KG1 (cell line): ENCODE measurements around the gene CAPN14.
"Not testable (repeated sequence)": the region's sequence is repeated elsewhere in the genome, so short reads cannot be mapped to it uniquely, and the experiment has no call there.

Experiments
- DNase-seq: peaks from one replicate; lab custom pipeline; 2025; lab: John Stamatoyannopoulos, UW

The CAPN14 gene

DNA sequence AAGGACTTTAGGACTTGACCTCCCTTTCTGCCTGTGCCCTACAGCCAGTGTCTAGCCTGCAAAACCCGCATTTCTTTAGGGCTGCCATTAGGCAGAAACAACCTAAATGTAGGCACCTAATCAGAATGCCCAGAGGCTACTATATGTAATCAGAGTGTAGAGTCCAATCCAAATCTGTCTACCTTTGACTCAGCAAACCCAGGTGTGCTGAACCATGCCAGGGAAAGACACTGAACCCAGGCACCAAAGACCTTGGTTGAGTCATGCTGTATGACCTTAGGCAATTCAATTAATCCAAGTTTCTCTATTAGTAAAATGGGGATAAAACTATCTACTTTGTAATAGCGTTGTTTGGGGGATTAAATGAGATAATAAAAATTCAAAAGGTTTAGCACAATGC, 20.7 kb downstream of the CAPN14 start:
- no peak for DNase-seq

DNA sequence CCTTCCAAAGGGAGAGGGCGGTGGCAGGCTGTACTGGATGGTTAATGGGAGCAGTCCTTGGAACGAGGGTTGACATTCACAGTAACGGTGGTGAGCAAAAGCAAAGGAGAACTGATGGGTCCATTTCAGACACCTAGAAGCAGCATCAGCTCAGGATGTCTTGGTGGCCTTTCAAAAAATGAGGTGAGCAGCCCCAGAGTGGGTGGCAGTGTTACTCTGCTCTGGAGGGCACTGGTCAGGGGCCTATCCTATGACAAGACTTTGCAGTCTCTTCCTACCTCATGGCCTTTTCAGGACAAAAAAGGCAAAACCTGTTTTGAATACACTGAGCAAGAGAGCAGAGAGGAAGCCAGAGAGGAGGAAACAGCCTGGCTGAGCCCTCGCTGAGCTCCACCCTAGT, 23.5 kb downstream of the CAPN14 start:
- DNase-seq: no peak

DNA sequence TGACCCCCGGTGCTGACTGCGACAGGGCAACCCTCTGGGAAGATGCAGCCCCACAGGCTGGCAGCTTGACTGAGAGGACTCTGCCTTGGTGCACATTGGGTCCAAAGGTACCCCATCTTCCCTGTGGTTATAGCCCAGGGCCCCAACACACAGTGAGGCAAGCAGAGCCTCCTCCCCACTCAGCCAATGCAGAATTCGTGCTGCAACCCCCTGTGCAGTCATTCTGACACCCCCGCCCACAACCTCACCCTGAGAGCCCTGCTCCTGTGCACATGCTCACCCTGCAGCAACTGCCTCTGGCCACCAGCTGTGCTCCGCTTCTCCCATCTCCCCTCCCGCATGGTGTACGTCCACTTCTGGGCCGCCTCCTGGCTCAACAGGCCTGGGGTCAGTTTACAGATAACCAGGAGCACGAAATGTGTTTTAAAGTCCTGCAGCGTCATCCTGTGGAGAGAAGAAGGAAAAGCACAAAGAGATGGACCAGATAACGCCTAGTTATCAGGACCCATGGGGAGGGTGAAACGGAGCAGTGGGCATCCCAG, 24.4 kb downstream of the CAPN14 start:
- no peak for DNase-seq

DNA sequence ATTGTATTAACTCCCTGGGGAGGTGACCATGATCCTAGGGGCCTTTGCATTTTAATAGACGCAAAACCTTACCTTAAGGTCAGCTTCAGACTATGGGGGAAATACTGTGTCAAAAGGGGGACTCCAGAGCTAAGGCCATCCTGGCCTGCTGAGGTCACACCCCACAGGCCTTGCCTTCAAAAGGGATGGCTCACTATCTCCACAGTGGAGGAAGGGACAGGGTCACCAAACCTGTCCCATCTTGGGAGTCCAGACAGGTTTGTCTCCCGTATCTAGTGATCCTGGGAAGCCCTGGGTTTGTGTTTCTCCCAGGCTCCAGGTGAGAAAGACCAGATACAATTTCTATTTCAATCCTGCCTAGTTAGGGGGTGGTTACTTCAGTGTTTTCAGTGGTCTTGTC, 24.9 kb downstream of the CAPN14 start:
- no peak for DNase-seq

DNA sequence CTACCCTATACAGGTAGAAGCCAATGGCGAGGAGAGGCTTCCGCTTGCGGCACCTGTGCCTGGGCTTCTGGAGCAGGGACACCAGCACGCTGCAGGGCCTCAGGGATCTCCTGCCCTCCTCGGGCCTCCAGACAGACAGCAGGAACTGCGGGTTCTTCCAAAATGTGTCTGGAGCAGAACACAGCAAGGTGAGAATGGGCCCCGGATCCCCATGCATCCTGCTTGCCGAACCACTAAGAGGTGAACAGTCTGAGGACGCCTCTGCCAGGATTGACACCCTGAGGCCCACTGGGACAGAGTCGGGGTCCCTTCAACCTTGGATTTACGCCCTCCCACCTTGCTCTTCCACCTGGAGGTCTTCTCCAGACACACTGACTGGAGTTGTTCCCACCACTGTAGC, 25.4 kb downstream of the CAPN14 start:
- DNase-seq: no peak

DNA sequence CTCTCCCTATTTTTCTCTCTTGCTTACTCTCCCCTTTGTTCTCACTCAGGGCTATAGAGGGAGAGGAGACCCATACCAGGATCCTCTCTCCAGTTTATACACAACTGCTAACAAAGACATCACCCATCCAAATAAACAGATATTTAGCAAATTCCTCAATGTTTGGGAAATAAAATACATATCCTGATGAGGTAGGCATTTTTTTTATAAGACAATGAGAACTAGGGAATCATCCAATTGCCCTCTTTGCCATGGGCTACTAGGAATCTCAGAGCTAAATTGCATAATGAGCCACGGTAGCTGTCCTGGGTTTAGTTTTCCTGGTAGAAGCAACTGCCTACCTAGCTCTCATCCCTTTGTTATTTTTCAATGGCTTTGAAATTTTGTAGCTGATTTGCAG, 27.1 kb downstream of the CAPN14 start:
- no peak for DNase-seq

DNA sequence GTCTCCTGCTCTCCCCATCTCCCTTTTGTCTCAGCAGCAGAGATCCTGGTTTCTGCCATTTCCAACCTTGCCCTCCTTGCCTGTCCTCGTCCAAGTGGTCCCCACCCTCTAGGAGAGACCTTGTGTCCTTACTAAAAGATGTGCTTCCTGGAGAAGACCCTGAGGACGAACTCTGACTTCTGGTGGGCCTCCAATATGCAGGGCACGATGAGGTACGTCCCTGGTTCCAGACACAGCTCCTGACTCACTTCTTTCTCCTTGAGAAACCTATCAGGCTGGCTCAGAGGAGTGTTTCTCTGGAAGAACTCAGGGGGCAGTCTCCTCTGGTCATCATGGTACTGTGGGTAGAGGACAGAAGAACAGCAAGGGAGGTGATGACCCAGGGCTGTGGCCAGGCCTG, 28.2 kb downstream of the CAPN14 start:
- no peak for DNase-seq

DNA sequence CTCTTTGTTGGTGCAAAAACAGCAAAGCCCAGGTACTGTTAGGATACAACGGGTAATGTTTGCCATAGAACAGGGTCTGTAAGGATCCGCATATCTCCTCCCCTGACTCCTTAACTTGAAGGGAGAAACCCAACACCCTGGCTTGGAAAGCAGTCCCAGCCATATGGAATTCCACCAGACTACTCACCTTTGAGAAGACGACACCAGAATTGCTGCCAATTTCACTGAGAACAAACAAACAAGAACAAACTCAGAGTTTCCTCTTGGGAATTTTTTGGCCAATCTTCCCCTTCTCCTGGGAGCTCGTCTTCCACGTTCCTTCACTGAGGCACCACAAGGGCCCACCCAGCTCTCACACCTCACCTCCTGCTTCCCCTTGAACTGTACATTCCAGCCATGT, 29.2 kb downstream of the CAPN14 start:
- DNase-seq: no peak

DNA sequence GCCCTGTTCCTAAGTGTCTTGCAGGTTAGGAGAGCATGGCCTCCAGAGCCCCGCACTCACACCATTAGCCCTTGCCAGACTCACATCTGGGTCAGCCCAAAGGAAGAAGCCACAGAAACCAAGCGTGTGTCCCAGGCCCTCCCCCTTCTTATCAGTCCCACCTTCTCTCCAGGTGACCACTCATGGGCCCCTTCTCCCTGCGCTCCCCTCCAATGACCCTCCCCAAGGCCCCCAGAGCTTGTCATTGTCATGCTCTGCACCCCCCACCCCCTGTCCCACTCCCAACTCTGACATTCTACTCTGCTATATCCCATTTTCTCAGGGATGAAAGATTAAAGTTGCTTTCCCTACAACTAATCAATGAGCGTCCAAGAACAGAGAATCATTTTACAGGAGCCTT, 30.1 kb downstream of the CAPN14 start:
- DNase-seq: no peak

DNA sequence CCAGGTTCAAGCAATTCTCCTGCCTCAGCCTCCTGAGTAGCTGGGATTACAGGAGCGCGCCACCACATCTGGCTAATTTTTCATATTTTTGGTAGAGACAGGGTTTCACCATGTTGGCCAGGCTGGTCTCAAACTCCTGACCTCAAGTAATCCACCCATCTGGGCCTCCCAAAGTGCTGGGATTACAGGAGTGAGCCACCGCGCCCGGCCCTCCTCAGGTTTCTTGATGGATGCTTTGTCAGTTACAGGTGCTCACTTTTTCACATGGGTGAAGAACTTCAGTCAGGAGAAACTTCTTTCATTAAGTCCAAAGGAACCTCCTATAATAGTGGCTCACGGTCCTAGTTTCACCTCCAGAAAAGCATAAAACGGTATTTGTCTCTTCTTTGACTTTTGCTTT, 33.3 kb downstream of the CAPN14 start:
- DNase-seq: not testable (repeated sequence)

DNA sequence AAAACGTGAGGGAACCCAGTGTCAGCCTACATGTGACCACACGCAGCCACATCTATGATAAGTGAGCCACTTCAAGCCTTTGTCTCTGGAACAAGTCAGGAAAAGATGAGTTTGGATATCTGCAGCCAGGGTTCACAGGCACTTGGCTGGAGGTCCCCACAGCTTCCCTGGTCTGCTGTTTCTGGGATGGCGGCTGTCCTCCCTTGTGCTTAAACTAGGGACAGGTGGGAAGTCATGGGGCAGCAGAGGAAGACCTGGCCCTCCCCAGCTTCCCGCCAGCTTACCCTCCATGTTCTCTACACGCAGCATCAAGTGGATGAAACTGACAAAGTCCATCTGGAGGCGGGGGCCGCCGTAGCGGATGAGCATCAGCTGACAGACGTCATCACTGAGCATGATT, 40.6 kb downstream of the CAPN14 start:
- DNase-seq: no peak

DNA sequence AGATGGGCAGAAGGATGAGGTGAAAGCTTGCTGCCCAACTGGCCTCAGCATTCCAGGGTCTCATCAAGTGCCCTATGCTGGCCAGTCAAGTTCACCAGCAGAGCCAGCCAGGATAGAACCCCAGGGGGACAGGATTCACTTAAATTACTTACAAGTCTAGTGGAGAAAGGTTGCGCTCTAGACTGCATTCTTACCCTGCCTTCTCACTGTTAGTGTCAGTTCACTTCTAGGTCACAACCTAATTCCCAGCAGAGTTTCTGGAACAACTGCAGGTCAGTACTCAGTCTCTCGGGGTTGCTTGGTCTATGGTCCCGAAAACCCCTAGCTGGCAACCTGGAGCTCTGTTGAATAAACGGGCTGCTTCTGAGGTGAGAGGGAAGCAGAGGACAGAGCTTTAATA, 46.2 kb downstream of the CAPN14 start:
- DNase-seq: no peak

DNA sequence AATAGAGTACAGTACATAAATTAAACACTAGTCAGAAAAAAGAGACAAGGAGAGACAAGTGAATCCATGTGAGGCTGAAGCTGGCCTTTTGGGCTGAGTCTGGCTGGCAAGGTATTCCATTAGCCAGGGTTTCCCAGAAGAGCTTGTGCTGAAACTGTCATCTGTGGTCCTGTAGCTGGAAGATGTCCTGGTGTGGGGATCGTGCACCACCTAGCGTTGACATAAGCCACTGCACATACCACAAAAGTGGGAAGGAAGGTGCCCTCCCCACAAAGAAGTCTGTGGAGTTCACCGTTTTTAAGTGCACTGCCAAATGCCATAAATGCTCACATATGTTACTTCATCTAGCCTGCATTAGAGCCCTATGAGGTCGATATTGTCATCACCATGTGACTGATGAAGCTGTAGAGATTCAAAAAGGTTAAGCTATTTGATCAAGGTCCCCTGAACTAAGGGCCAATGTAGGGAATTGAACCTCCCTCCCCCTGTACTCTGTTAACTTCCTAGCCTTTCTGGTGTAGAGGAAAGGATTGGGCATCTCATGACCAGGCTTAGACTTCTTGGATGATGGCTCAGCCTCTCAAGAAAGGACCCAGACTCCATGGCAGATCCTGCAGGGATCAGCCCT, 47.1 kb downstream of the CAPN14 start:
- no peak for DNase-seq

DNA sequence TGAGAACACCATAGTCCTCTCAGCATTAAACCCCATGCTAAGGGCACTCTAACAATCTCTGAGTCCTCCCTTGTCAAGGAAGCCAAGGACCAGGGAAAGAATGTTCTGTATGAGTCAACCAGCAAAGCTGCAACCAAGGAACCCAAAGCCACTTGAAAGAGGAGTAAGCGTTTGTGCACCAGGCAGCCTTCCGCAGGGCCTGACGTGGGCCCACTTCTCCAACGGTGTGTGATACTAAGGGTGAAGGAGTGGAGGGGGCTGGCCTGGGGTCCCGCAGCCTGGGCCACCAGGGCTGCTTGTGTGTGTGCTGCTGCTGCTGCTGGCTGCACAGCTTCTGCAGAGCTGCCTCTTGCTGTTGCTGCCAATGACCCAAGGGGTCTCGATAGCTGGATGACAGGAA, 49.0 kb downstream of the CAPN14 start:
- no peak for DNase-seq

DNA sequence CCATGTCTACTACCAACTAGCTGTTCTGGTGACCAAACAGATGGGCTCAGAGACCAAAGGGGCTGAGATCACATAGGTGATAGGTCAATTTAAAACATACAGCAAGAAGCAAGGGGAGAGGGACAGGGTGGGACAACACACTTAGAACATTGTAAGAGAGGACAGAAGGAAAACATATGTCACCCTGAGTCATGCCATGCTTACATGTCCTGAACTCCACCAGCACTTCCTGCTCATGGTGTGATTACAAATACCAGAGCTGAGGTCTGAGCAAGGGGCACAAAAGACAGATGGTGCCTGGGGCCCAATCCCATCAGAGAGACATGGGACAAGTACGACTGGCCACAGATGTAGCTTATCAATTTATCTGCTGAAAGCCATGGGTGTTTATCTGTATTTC, 50.4 kb downstream of the CAPN14 start:
- no peak for DNase-seq

DNA sequence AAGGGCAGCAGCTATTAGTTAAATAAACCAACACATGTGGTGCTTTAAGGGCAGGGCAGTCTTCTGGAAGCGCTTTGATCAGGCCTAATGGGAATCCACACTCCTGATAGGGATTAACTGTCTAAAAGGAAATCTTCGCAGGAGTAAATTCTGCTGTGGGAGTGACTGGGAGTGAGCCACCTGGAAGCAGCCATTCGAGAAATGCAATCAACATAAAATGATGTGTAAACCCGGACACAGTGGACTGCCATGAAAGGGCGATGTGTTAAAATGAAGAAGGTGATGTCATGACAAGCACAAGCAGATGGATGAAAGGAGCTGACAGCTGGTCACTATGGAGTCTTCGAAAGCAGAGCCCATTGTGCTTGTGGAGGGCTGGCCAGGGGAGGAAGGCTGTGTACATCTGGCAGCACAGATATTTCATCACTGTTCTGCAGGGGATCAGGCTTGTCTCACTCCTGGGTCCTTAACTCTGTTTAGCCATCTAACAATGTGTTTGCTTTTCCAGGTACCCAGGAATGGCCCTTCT, 54.2 kb downstream of the CAPN14 start:
- DNase-seq: no peak

DNA sequence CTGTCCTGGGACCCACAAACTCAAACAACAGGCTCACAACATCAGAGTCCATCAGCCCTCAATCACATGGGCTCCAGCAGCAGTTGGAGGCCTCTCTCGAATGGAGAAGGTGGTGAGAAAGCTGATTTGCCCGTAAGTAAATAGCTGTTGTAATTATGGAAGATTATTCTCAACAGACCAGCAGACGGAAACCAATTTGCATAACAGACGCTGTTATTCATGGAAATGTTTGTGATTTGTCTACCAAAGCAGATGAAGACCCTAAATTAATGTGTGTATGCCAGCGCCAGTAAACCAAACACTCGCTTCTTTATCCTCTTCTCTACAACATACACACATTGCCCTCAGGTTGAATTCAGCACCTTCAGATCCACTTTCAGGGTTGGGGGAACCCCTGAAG, 55.7 kb downstream of the CAPN14 start:
- no peak for DNase-seq

DNA sequence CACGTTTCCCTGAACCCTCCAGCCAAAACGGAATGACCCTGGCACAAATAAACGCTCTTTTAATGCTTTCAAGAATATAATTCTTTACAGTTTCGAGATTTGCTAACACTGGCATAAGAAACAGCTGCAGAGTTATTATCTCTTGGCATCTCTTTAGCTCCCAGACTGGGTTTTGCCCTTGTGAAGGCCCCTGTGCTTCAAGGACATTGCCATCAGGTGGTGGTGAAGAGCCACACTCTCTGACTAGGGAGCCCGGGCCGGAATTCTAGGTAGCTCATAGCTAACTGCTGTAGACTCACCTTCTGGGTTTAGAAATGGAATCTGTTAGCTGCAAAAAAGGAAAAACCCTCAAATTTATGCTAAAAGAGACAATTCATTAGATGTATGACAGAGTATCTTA, 65.8 kb downstream of the CAPN14 start:
- DNase-seq: no peak

DNA sequence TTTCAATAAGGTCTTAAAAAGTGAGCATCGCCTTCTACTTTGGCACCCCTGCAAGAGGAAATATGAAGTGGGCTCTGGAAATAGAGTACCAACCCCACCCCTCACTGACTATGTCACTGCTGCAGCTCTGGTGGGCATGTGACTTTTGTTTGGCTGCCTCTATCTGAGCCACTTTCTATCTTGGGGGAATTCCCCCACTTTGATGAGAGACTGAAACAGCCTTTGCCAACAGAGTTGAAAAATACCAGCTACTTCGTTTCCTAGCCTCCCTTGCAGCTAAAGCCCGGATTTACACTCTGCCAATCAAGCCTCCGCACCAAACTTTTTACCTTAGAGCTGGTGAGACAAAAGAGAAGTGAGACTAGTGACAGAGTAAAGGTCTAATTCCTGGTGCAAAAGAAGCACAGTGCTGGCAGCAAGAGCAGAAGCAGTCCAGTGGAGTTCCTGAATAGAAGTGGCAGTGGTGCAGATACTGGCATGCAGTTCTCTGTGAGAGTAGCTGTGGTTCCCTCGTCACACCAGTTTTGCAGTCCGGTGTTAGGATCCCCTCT, 67.1 kb downstream of the CAPN14 start:
- DNase-seq: no peak

DNA sequence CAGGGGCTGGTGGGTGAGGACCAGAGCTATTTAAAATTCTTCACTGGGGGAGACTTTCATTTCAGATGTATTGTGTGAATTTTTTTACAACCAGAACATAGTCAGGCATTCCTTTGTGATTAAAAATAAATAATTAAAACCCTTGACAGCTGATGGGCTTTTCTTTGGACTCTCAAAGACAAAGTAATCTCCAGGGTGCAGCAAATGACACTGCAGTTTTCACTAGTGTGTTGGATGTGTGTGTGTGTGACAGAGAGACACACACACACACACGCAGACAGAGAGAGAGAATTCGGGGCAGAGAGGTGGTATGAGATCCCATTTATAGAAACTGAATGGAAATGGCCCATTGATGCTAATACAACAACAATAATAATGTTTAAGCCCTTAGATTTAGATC, 68.8 kb downstream of the CAPN14 start:
- DNase-seq: no peak

DNA sequence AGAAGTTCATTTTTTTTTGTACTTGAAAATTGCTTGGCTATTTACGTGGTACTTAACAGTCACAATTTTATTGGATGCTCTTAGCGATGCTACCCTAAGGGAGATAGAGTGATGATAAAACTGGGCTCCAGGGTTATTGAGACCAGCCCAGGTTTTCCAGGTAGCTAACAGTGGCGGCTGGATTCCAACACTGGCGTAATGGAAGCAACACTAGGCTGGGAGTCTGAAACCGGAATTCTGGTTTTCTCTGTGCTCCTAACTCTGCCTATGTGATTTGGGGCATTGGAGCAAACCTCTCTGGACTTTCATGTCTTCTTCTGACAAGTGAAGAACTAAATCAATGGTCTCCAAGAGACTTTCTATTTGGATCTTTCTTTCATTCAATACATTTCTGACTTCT, 69.7 kb downstream of the CAPN14 start:
- no peak for DNase-seq

DNA sequence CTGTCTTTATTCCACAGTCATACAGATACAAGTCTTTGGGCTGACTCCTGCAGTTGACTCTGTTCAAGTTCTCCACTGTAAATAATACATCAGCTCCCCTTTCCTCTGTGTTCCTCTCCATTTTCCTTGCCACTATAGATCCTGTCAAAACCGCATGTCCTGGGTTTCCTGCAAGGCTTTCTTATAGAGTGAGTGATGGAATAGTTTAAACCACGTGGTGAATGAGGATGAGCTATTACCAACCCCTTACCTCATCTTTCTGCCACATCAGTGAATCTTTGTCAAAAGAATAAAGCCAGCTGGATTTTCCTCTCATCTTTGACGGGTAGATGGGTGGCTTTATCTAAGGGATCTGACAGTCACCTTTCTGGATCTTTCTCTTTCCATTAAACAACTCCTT, 75.2 kb downstream of the CAPN14 start:
- DNase-seq: no peak

DNA sequence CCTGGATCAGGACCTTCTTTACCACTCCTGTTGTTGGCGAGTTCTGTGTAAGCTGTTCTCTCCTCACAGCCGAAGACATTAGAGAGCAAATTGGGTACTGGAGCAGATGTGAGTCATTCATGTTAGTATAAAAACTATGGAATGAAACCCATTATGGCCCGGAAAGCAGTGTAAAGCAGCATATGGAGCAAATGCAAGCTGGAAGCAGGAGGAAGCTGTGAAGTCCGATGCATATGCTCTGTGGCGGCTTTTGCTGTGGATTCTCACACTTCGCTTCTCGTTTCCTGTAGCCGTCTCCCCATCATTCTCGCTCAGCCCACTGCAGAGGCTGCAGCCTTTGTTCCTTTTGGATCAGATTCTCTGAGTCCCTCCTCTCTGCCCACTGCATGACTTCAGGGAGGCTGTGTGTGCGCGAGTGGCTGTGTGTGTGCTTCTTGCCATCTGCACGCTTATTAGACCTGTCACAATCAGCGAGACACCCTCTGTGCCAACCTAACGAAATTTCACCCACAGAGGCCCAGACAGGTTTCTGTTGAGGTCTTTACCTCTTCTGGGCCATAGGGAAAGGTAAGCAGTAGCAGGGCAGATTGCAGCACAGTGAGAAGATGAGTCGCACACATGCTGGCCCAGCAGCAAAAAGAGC, 75.8 kb downstream of the CAPN14 start:
- DNase-seq: no peak

DNA sequence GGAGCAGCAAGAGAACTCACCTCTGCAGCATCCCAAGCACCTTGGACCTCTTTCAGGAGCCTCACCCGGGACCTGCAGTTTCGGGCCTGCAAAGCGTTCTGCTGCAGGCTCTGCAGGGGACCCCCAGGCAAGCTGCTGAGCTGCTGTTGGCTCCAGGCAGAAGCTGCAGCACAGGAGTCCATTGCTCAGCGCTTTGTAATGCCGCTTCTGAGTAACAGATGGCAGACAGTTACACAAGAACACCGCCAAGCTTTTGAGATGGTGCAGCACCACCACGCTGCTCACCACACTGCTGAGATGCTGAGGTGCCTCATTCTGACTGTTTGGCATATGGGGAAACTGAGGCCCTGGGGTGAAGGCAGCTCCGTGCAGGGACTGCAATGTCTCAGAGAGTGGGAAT, 77.2 kb downstream of the CAPN14 start:
- DNase-seq: no peak
